GM12801 (cell line): ENCODE measurements around the gene R3HDM1.

Experiments used
- CTCF ChIP-seq: IDR thresholded peaks from one replicate; pipeline ENCODE4 v1.5.1; 2011; ENCODE audit warnings: control low read depth; ENCODE audit not compliant: insufficient read length; ENCODE audit errors: extremely low read depth

R3HDM1 gene

GRCh38 chr2:135551356-135551755 is 20.1 kb downstream of the R3HDM1 start:
- no peak for TF ChIP-seq CTCF

- TF ChIP-seq CTCF, result no peak
These were observed 21.6 kb downstream of the R3HDM1 start for GRCh38 chr2:135552887-135553286.

GRCh38 chr2:135555311-135555710 is 24.0 kb downstream of the R3HDM1 start:
- no peak for TF ChIP-seq CTCF

GRCh38 chr2:135557530-135557929 is 26.2 kb downstream of the R3HDM1 start:
- TF ChIP-seq CTCF, result no peak

- no peak for TF ChIP-seq CTCF
These were observed 30.6 kb downstream of the R3HDM1 start for GRCh38 chr2:135561925-135562324.

GRCh38 chr2:135563793-135564192 is 32.5 kb downstream of the R3HDM1 start:
- no peak for TF ChIP-seq CTCF

GRCh38 chr2:135570884-135571283 is 39.6 kb downstream of the R3HDM1 start:
- no peak for TF ChIP-seq CTCF

- TF ChIP-seq CTCF, result no peak
These were observed 42.3 kb downstream of the R3HDM1 start for GRCh38 chr2:135573620-135574019.
